ENCODE measurements around the gene PRMT6.

DNA sequence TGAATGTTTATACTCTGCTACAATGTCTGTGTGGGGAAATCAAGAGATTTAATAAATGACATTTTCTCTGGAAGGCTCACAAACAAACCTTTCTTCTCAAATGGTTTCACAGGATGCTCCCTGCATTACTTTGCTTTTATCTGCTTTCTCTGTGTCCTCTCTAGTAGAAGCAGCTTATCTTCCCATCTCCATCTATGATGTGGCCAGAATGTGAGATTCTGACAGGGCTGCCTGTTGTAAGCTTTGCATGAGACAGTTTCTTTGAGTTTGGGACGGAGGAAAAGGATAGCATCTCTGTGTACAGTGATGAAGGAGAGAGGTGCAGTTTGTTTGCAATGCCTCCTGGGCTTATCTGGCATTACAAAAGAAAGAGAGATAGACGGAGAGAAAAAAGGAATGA is 24.6 kb downstream of the PRMT6 start:
- TF ChIP-seq, protein P1, sequence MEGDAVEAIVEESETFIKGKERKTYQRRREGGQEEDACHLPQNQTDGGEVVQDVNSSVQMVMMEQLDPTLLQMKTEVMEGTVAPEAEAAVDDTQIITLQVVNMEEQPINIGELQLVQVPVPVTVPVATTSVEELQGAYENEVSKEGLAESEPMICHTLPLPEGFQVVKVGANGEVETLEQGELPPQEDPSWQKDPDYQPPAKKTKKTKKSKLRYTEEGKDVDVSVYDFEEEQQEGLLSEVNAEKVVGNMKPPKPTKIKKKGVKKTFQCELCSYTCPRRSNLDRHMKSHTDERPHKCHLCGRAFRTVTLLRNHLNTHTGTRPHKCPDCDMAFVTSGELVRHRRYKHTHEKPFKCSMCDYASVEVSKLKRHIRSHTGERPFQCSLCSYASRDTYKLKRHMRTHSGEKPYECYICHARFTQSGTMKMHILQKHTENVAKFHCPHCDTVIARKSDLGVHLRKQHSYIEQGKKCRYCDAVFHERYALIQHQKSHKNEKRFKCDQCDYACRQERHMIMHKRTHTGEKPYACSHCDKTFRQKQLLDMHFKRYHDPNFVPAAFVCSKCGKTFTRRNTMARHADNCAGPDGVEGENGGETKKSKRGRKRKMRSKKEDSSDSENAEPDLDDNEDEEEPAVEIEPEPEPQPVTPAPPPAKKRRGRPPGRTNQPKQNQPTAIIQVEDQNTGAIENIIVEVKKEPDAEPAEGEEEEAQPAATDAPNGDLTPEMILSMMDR (IDR thresholded peaks at IDR 0.05 in 8 of 11, conservative IDR thresholded peaks at IDR 0.05 in 3 of 11): no peak
- TF ChIP-seq POLR2AphosphoS5 (IDR thresholded peaks at IDR 0.05): no peak

Measured in spleen (tissue), 7 donors.